DND-41 (cell line): Measurements from ENCODE around the gene LRIT1.

Experiments used
- ATAC-seq: fragments of 200-7000 bp; cut with Tn5 transposase; 3 replicates; pipeline ENCODE4 v1.9.1; 2021; ENCODE audit warnings: low read depth; ENCODE audit not compliant: insufficient read depth
- DNase-seq: peaks from one replicate; pipeline ENCODE4 v3.0.0-alpha.2; 2020
- H2AFZ ChIP-seq: 2 replicates; pipeline ENCODE4 v1.6.0; 2012; ENCODE audit warnings: low read depth, low read length
- H3K27ac ChIP-seq: 2 replicates; pipeline ENCODE4 v1.5.1; 2012; ENCODE audit warnings: low read length, inconsistent platforms
- H3K27me3 ChIP-seq: fragments of 200-600 bp; sonication (generic); 2 replicates; pipeline ENCODE4 v1.6.0; 2012; ENCODE audit warnings: low read length, mild to moderate bottlenecking, inconsistent platforms; ENCODE audit not compliant: insufficient read depth, poor library complexity
- H3K36me3 ChIP-seq: 2 replicates; pipeline ENCODE4 v1.5.1; 2012; ENCODE audit warnings: low read length, inconsistent platforms; ENCODE audit not compliant: insufficient read depth
- H3K4me1 ChIP-seq: 2 replicates; pipeline ENCODE4 v1.5.1; 2012; ENCODE audit warnings: mild to moderate bottlenecking, low read length; ENCODE audit not compliant: insufficient read depth
- H3K4me2 ChIP-seq: 2 replicates; pipeline ENCODE4 v1.6.0; 2012; ENCODE audit warnings: mild to moderate bottlenecking, moderate library complexity, low read length, inconsistent platforms; ENCODE audit not compliant: insufficient read depth
- H3K4me3 ChIP-seq, 2 experiments: fragments of 200-600 bp in 1 of 2; shearing (Covaris generic) in 1 of 2; 2 replicates each; pipeline ENCODE4 v1.5.1; 2012 to 2016; ENCODE audit warnings: inconsistent platforms in 2 of 2, low read length in 2 of 2, mild to moderate bottlenecking in 2 of 2, low read depth in 1 of 2, moderate library complexity in 1 of 2
- H3K79me2 ChIP-seq: 2 replicates; pipeline ENCODE4 v1.6.0; 2012; ENCODE audit warnings: low read length, inconsistent platforms; ENCODE audit not compliant: insufficient read depth
- H3K9ac ChIP-seq: 2 replicates; pipeline ENCODE4 v1.6.0; 2012; ENCODE audit warnings: low read depth, mild to moderate bottlenecking, inconsistent platforms, low read length, moderate library complexity
- H3K9me3 ChIP-seq: 2 replicates; pipeline ENCODE4 v1.5.1; 2012; ENCODE audit warnings: low read length, moderate library complexity, mild to moderate bottlenecking, inconsistent platforms; ENCODE audit not compliant: insufficient read depth, severe bottlenecking
- H4K20me1 ChIP-seq: 2 replicates; pipeline ENCODE4 v1.6.0; 2012; ENCODE audit warnings: low read length; ENCODE audit not compliant: insufficient read depth
- EZH2 ChIP-seq: IDR thresholded peaks from 3 replicates; pipeline ENCODE4 v1.6.1; 2012; ENCODE audit warnings: borderline replicate concordance, low read depth, mild to moderate bottlenecking, moderate library complexity, low read length, inconsistent platforms; ENCODE audit not compliant: severe bottlenecking
- TF ChIP-seq, protein P1 (sequence below): IDR thresholded peaks from 2 replicates; pipeline ENCODE4 v1.5.1; 2012; ENCODE audit warnings: borderline replicate concordance, low read length, moderate library complexity, mild to moderate bottlenecking; ENCODE audit not compliant: poor library complexity, severe bottlenecking; ENCODE audit errors: extremely low read depth

Gene LRIT1

DNA sequence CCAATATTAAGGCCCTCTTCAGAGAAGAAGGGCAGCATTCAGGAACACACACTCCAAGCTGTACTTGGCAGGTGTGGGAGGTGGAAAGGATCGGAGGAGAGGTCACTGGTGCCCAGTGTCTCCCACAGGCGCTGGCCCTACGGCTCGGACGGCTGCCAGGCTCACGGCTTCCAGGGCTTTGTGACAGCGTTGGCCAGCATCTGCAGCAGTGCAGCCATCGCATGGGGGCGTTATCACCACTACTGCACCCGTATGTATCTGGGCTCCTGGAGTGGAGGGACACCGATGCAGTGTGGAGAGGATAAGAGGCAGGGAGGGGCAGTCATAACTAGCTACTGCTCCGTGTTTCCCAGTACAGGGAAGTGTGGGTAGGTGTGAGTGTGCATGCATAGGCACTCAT, 7.4 kb upstream of the LRIT1 start:
- H3K36me3 ChIP-seq = no peaks in the 10 kb centered on the region
- no peaks in the 10 kb centered on the region for H3K9me3 ChIP-seq
- no peak overlapping the region for H3K4me3 ChIP-seq
- H4K20me1 ChIP-seq = no peaks in the 10 kb centered on the region
- no peaks in the 10 kb centered on the region for H3K4me1 ChIP-seq
- TF ChIP-seq, protein P1, sequence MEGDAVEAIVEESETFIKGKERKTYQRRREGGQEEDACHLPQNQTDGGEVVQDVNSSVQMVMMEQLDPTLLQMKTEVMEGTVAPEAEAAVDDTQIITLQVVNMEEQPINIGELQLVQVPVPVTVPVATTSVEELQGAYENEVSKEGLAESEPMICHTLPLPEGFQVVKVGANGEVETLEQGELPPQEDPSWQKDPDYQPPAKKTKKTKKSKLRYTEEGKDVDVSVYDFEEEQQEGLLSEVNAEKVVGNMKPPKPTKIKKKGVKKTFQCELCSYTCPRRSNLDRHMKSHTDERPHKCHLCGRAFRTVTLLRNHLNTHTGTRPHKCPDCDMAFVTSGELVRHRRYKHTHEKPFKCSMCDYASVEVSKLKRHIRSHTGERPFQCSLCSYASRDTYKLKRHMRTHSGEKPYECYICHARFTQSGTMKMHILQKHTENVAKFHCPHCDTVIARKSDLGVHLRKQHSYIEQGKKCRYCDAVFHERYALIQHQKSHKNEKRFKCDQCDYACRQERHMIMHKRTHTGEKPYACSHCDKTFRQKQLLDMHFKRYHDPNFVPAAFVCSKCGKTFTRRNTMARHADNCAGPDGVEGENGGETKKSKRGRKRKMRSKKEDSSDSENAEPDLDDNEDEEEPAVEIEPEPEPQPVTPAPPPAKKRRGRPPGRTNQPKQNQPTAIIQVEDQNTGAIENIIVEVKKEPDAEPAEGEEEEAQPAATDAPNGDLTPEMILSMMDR = no peak
- H3K79me2 ChIP-seq = no peaks in the 10 kb centered on the region
- ATAC-seq = no peak
- no peak overlapping the region for H3K4me2 ChIP-seq
- peaks cover 3% of the 10 kb centered on the region for H3K27me3 ChIP-seq
- H2AFZ ChIP-seq = no peak overlapping the region
- H3K9ac ChIP-seq = no peak overlapping the region
- no peak for DNase-seq
- H3K27ac ChIP-seq = no peak overlapping the region

DNA sequence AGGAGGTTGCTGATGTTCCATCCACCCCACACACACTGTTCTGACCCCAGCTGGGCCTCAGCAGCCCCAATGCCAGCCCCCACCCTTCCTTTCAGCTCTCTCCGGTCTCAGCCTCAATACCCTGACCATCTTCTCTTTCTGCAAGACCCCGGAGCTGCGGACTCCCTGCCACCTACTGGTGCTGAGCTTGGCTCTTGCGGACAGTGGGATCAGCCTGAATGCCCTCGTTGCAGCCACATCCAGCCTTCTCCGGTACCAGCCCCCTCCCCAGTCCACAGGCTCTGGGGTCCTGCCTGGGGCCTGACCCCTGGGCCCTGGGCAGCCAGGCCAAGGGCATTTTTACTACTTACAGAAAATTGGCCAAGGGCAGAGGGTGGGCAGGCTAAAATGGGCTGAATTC, 6.2 kb upstream of the LRIT1 start:
- ATAC-seq (no peak), DNase-seq (no peak)
- TF ChIP-seq EZH2 = no peak
- TF ChIP-seq, protein P1 = no peak
- Histone ChIP-seq H3K27me3 (peaks cover 6% of the 10 kb centered on the region), H3K4me3 (no peak overlapping the region), H4K20me1 (no peaks in the 10 kb centered on the region), H3K9ac (no peak overlapping the region), H3K9me3 (no peaks in the 10 kb centered on the region), H3K4me1 (no peaks in the 10 kb centered on the region), H3K4me2 (no peak overlapping the region), H2AFZ (no peak overlapping the region), H3K36me3 (no peaks in the 10 kb centered on the region), H3K27ac (no peak overlapping the region), H3K79me2 (no peaks in the 10 kb centered on the region)

DNA sequence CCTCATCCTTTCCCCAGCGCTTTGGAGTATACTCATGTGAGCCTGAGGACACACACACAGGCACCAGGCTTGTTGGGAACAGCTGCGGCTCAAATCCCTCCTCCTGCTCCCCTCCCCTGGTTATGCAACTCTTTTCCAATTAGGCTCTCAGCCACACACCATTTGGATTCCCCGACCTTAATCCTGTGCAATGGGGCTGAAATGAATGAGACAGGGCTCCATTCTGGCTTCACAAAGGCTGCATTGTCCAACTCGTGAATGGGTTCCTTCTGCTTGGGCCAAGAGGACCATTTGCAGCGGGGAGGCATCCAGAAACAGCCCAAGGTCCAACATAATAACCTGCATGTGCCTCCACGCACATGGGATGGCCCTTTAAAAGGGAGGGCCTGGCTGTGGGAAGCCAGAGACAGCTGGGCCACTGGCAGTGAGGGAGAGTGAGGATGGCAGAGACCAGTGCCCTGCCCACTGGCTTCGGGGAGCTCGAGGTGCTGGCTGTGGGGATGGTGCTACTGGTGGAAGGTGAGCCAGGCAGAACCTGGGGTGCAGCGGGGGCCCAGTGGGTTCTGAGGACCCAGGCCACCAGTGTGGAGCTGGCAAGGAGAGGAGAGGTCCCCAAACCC, 3.4 kb upstream of the LRIT1 start, which contains the start of gene RGR:
Gene RGR, plus strand, starts transcription at position 403 of the 620 bp plus-strand sequence. Its CDS starts 38 bp downstream, at position 441.
- no peaks in the 10 kb centered on the region for H3K4me1 ChIP-seq
- no peak within 1 kb of the TSS for H3K9ac ChIP-seq
- no peaks in the 10 kb centered on the region for H3K36me3 ChIP-seq
- H3K27me3 ChIP-seq = peaks cover 10% of the 10 kb centered on the region
- no peak for ATAC-seq
- no peaks in the 10 kb centered on the region for H3K79me2 ChIP-seq
- no peak within 1 kb of the TSS for H3K27ac ChIP-seq
- no peak for DNase-seq
- H3K4me2 ChIP-seq = no peak within 1 kb of the TSS
- H3K4me3 ChIP-seq = no peak within 1 kb of the TSS
- TF ChIP-seq, protein P1 = no peak
- TF ChIP-seq EZH2 = no peak
- H2AFZ ChIP-seq = no peak within 1 kb of the TSS
- no peaks in the 10 kb centered on the region for H3K9me3 ChIP-seq
- no peaks in the 10 kb centered on the region for H4K20me1 ChIP-seq
